WERI-Rb-1 (cell line): Measurements from ENCODE around the gene SOCS4.

Experiments
- DNase-seq: peaks from one replicate; pipeline ENCODE4 v3.0.0-alpha.2; 2020
- H3K27ac ChIP-seq: fragments of 250-450 bp; sonication (Bioruptor Pico); 2 replicates; pipeline ENCODE4 v1.5.1; 2020; ENCODE audit warnings: mild to moderate bottlenecking, moderate library complexity
- H3K27me3 ChIP-seq: fragments of 250-450 bp; sonication (Bioruptor Pico); 2 replicates; pipeline ENCODE4 v1.5.1; 2021; ENCODE audit warnings: mild to moderate bottlenecking, low read depth, moderate library complexity; ENCODE audit not compliant: insufficient read depth, severe bottlenecking
- H3K36me3 ChIP-seq: fragments of 250-450 bp; sonication (Bioruptor Pico); 2 replicates; pipeline ENCODE4 v1.5.1; 2020; ENCODE audit warnings: mild to moderate bottlenecking, moderate library complexity
- H3K4me3 ChIP-seq: 2 replicates; pipeline ENCODE4 v1.5.1; 2011; ENCODE audit warnings: low read depth, mild to moderate bottlenecking, control low read depth, low read length
- H3K9me3 ChIP-seq: fragments of 250-450 bp; sonication (Bioruptor Pico); 2 replicates; pipeline ENCODE4 v1.5.1; 2021; ENCODE audit warnings: mild to moderate bottlenecking, moderate library complexity; ENCODE audit not compliant: severe bottlenecking
- CTCF ChIP-seq: IDR thresholded peaks from 2 replicates; pipeline ENCODE4 v1.5.1; 2011; ENCODE audit warnings: low read depth, mild to moderate bottlenecking, control low read depth, inconsistent platforms, low read length

SOCS4 gene

GRCh38 chr14:55045087-55045486 lies 18.1 kb downstream of the SOCS4 start:
- no peak for DNase-seq
- no peak for TF ChIP-seq CTCF
- no peak overlapping the region for H3K4me3 ChIP-seq
- no peaks in the 10 kb centered on the region for H3K9me3 ChIP-seq
- H3K27ac ChIP-seq, result no peak overlapping the region
- peaks cover 32% of the 10 kb centered on the region for H3K36me3 ChIP-seq
- H3K27me3 ChIP-seq, result no peaks in the 10 kb centered on the region

GRCh38 chr14:55047301-55048053 lies 20.4 kb downstream of the SOCS4 start:
- H3K36me3 ChIP-seq, result peaks cover 32% of the 10 kb centered on the region
- no peak overlapping the region for H3K4me3 ChIP-seq
- no peaks in the 10 kb centered on the region for H3K9me3 ChIP-seq
- no peak for TF ChIP-seq CTCF
- no peak for DNase-seq
- no peak overlapping the region for H3K27ac ChIP-seq
- H3K27me3 ChIP-seq, result no peaks in the 10 kb centered on the region

GRCh38 chr14:55048900-55049436 lies 21.9 kb downstream of the SOCS4 start:
- no peak overlapping the region for H3K27ac ChIP-seq
- DNase-seq, result no peak

DNA sequence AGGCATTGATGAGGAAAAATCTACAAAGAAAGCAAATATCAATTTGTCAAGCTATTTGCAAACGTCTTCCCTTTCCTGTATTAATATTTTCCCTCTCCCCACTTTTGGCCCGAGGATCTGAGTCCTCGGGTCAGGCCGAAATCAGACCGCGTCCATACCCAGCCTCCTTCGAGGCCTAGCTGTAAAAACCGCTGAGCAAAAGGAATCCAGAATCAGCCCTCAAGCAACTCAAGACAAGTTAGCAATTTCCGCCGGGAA lies 24.1 kb downstream of the SOCS4 start:
- no peak for TF ChIP-seq CTCF
- no peak for DNase-seq
- H3K27ac ChIP-seq, result peak overlapping the region; percentile 99
- H3K27me3 ChIP-seq, result no peaks in the 10 kb centered on the region
- H3K4me3 ChIP-seq, result peak overlapping the region; percentile 77
- H3K36me3 ChIP-seq, result peaks cover 39% of the 10 kb centered on the region
- no peaks in the 10 kb centered on the region for H3K9me3 ChIP-seq

More at GRCh38 chr14:55048900-55049436, 21.9 kb downstream of the SOCS4 start:
- no peaks in the 10 kb centered on the region for H3K9me3 ChIP-seq
- H3K4me3 ChIP-seq, result no peak overlapping the region
- no peaks in the 10 kb centered on the region for H3K27me3 ChIP-seq
- no peak for TF ChIP-seq CTCF
- peaks cover 33% of the 10 kb centered on the region for H3K36me3 ChIP-seq

DNA sequence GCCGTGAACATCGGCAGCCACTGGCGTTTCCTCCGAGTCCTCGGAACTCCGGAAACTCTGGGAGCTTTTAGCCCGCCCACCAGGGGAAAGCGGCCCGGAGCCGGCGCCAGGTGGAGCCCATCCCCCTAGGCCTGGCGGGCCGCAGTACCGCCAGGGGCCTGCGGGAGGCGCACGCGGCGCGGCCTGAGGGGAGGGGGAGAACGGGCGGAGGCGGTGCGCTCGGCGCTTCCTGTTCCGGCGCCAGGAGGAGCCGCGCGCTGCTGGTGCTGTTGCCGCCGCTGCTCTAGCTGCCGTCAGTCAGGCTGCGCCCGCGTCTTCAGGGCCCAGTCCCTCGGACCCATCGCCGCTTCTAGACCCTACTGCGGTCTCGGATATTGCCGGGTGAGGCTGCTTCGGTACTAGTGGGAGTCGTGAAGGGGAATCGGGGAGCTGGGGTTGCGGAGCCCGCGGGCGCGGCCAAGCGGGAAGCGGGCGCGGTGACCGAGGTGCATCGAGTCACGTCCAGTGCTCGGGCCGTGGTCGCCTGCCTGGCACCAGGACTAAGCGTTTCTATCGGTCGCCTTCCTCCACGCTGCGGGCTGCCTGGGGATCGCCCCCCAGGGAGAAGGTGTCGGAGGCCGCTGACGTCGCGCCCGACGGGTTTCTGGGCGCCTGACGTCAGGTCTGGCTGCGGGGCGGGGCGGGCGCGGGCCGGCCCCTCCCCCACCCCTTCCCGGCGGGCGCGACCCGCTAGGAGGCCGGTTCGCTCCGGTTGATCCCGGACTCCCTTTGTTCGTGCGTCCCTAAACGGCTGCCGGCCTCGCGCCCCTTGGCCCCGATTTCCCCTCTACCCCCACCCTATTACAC lies 24.6 kb downstream of the SOCS4 start, which contains the start of gene MAPK1IP1L:
MAPK1IP1L (plus strand) TSS at position 225 of the 846 bp plus-strand sequence. CDS start 10,037 bp downstream, outside the sequence.
- TF ChIP-seq CTCF, result peak; percentile 93

More for the DNA sequence above, 24.6 kb downstream of the SOCS4 start, which contains the start of gene MAPK1IP1L:
- peak within 1 kb of the TSS; percentile 99 for H3K27ac ChIP-seq
- peaks cover 42% of the 10 kb centered on the region for H3K36me3 ChIP-seq
- peak; percentile 92 for DNase-seq
- peak within 1 kb of the TSS; percentile 77 for H3K4me3 ChIP-seq
- H3K27me3 ChIP-seq, result no peaks in the 10 kb centered on the region
- no peaks in the 10 kb centered on the region for H3K9me3 ChIP-seq
